ENCODE measurements around the gene TSPEAR.
A peak's percentile ranks its signal among the peaks of the same experiment; 100 is the strongest.
"Not testable (repeated sequence)": the region's sequence is repeated elsewhere in the genome, so short reads cannot be mapped to it uniquely, and the experiment has no call there.

Gene TSPEAR

DNA sequence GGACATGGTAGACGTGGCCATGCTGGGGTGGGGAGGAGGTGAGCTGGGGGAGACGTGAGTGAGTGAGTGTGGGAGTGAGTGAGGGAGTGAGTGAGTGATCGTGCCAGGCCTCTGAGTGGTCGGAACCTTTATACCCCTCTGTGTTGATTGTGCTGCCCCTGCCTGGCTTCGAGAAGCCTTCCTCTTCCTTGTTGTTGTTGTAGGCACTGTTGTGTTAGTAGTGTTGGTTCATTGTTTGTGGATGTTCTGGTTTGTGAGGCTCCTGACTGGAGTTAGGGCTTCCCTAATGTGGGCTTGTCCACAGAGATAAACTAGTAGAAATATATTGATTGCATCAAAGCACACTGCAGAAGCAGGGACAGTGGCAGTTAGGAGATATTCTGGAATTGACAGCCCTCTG lies 152.7 kb downstream of the TSPEAR start, which contains the start of gene KRTAP10-3:
KRTAP10-3 (minus strand) TSS at position 101 of the 400 bp plus-strand sequence; CDS start at position 21, 80 bp downstream.
- TF ChIP-seq, protein P1, sequence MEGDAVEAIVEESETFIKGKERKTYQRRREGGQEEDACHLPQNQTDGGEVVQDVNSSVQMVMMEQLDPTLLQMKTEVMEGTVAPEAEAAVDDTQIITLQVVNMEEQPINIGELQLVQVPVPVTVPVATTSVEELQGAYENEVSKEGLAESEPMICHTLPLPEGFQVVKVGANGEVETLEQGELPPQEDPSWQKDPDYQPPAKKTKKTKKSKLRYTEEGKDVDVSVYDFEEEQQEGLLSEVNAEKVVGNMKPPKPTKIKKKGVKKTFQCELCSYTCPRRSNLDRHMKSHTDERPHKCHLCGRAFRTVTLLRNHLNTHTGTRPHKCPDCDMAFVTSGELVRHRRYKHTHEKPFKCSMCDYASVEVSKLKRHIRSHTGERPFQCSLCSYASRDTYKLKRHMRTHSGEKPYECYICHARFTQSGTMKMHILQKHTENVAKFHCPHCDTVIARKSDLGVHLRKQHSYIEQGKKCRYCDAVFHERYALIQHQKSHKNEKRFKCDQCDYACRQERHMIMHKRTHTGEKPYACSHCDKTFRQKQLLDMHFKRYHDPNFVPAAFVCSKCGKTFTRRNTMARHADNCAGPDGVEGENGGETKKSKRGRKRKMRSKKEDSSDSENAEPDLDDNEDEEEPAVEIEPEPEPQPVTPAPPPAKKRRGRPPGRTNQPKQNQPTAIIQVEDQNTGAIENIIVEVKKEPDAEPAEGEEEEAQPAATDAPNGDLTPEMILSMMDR (IDR thresholded peaks at IDR 0.05), result no peak
- no peak within 1 kb of the TSS for H3K27ac ChIP-seq
- no peak within 1 kb of the TSS for H3K4me3 ChIP-seq
- DNase-seq (ENCODE audit: low spot score), result no peak

DNA sequence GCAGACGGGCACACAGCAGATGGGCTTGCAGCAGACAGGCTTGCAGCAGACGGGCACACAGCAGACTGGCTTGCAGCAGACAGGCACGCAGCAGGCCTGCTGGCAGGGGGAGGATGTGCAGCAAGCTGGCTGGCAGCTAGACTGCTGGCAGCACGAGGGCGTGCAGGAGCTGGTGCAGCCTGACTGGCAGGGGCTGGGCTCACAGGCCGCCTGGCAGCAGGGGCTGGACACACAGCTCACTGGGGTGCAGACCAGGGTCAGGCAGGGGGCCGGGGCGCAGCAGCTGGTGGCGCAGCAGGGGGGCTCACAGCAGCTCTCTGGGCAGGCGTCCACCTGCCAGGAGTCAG lies 153.1 kb downstream of the TSPEAR start:
- not testable (repeated sequence) for H3K27ac ChIP-seq; H3K4me3 ChIP-seq; DNase-seq (ENCODE audit: low spot score)

DNA sequence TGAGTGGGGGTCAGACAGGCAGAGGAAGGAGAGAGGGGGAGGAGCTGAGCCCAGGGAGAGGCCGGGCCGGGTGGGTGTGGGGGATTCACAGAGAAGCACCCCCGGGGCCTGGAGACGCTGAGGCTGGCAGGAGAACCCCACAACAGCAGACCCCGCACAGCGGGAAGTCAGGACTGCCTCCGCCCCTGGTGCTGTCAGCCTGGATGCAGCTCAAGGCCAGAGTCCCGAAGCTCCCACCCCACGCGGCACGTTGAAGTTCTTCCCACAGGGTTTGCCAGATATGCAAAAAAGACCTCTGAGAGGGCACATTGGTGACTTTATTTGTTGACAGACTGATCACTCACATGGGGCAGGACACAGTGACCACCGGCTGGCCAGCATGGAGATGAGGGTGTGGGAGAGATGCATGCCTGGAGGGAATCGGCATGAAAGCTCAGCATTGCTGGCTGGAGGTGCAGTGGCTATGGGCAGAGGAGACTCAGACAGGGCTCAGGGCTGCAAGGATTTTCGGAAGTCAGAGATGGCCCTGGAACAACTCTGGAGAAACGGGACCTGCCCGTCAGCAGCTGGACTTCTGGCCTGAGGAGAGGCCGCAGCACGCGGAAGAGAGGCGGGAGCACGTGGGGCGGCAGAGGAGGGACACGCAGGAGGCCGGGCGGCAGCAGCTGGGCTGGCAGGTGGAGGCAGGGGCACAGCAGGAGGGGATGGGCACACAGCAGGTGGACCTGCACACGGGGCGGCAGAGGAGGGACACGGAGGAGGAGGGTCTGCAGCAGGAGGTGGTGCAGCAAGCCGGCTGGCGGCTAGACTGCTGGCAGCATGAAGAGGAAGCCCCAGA lies 153.7 kb downstream of the TSPEAR start:
- Histone ChIP-seq H3K4me3 (no peak overlapping the region), H3K27ac (no peak overlapping the region)
- TF ChIP-seq, protein P1 (IDR thresholded peaks at IDR 0.05), result no peak
- DNase-seq (ENCODE audit: low spot score), result no peak

DNA sequence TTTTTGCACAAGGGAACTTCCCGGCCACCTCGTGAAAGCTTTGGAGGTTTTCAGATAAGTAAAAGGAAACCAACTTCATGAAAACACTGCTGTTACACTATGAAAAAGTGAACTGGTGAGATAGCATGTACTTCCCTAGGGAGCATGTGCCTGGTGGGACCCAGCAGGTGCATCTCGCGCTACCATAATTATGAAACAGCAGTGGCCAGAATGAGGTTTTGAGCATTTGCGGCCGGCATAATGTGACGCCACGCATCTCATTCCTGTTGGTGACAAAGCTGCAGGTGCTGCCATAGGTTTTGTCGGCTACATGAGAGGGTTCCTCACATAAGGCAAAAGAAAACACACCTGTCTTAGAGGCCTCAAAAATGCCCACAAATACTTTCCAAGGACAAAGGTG lies 154.5 kb downstream of the TSPEAR start:
- H3K27ac ChIP-seq, result no peak overlapping the region
- DNase-seq (ENCODE audit: low spot score), result no peak
- H3K4me3 ChIP-seq, result no peak overlapping the region
- TF ChIP-seq, protein P1 (IDR thresholded peaks at IDR 0.05), result no peak

DNA sequence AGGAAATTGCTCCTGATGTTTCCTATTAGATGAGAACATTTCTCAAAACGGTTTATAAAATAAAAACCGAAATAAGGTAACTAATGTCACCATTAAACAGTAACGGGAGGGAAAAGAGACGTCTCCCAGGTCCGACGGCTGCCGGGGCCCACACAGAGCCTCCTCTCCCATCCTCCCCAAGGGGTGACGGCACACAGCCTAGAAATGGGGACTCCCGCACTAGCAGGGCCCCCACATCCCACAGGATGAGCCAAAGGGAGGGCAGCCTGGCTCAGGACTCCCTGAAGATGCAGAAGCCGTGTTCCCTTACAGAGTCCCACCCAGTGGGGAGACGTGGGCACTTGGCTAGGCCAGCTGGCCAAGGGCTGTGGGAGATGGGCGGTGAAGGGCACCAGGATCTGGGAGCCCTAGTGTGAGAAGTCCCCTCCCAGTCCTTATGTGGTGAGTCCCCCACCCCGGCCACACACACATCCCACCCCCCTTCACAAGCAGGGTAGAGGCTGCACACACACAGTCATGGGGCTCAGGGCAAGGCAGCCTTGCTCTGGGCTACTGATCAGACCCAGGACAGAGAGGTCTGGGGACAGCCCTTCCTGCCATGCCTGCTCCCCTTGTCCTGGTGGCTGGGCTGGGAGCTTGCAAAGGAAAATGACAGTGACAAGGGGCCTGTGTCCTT lies 156.0 kb downstream of the TSPEAR start:
- no peak overlapping the region for H3K27ac ChIP-seq
- TF ChIP-seq, protein P1 (IDR thresholded peaks at IDR 0.05), result no peak
- no peak for DNase-seq (ENCODE audit: low spot score)
- no peak overlapping the region for H3K4me3 ChIP-seq

DNA sequence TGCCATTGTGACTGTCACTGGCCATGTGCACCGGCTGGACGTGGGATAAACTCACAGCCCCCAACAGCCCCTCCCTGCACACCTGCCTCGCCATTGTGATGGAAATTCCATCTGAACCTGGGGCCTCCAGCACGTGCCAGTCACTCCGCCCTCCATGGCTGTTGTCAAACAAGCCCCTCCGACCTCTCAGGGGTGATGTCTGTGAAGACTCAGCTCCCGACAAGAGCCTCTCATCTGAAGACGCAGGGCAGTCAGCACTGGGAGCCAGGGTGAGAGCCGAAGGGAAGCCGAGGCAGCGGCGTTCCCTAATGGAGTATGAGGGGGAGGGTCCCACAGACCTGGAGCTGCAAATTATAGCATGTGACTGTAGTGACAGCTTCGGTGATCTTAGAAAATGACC lies 158.7 kb downstream of the TSPEAR start:
- TF ChIP-seq, protein P1 (IDR thresholded peaks at IDR 0.05), result no peak
- DNase-seq (ENCODE audit: low spot score), result peak; percentile 35
- Histone ChIP-seq H3K4me3 (no peak overlapping the region), H3K27ac (no peak overlapping the region)

DNA sequence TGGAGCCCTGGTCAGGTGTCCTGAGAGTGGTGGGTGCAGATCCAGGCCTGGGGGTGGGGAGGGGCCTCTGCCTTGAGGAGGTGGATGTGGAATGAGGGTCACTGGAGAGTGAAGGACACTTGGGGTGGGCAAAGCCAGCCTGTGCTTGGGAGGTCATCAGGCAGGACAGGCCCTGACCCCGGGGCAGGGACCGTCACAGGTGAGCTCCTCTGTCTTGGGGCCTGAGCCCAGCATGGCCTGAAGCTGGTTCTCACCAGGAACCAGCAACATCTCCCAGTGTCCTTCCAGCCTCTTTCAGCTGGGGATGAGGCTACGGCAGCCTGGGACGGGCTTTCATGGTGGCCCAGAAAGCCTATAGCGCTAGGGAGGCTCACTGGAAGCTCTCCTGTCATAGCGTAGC lies 159.2 kb downstream of the TSPEAR start:
- DNase-seq (ENCODE audit: low spot score), result no peak
- no peak overlapping the region for H3K27ac ChIP-seq
- no peak overlapping the region for H3K4me3 ChIP-seq
- TF ChIP-seq, protein P1 (IDR thresholded peaks at IDR 0.05), result no peak
